K562 (cell line): ENCODE data around the gene SMARCD2. TPM values are rescaled to one million over a fixed set of nuclear protein-coding genes. Genes with fewer than 3 reads are reported as not detected.

Experiments
- ATAC-seq: fragments of 200-7000 bp; cut with Tn5 transposase; 3 replicates; pipeline ENCODE4 v1.9.1; 2020; ENCODE audit warnings: moderate library complexity
- BruUV-seq: library from RNA; stranded (reverse); fragments of 400-500 nt; replicated peaks from 2 replicates; lab custom pipeline; 2021; lab: Mats Ljungman, UMichigan
- CTCF ChIA-PET: fragments of 300-600 bp; formaldehyde crosslinking; extraction: SDS; loops from one replicate; lab custom pipeline; 2021; ENCODE audit warnings: low intra/inter-chr PET ratio; lab: Yijun Ruan, JAX
- POLR2A ChIA-PET: fragments of 300-600, 350-650 bp; sonication (Branson Sonifier 250); formaldehyde crosslinking; extraction: SDS; loops from one replicate; lab custom pipeline; 2021; ENCODE audit warnings: antibody characterized with exemption, inconsistent platforms; lab: Yijun Ruan, JAX
- DNase-seq, 4 experiments: peaks; one replicate each; pipeline versions ENCODE4 v3.0.0 to v3.0.0-alpha.2; 2011 to 2018; ENCODE audit warnings: low spot score in 3 of 4, mixed read lengths in 3 of 4; ENCODE audit errors: extremely low read depth in 1 of 4
- FAIRE-seq: peaks from 2 replicates; lab custom pipeline; 2011; peaks lifted over from hg19 to GRCh38; lab: Jason Lieb, UNC
- H2AFZ ChIP-seq: 2 replicates; pipeline ENCODE4 v1.6.0; 2011; ENCODE audit warnings: low read depth, low read length, control low read depth, inconsistent platforms
- H3K27ac ChIP-seq: fragments of 200-600 bp; 3 replicates; pipeline ENCODE4 v1.8.0; 2011; ENCODE audit warnings: low read depth, mild to moderate bottlenecking, control low read depth, inconsistent platforms, low read length, moderate library complexity, mixed read lengths; ENCODE audit errors: extremely low read depth
- H3K27me3 ChIP-seq, 2 experiments: fragments of 300-600 bp in 1 of 2; 2 replicates in 1 of 2; 3 replicates in 1 of 2; pipeline versions ENCODE4 v1.6.0 to v1.8.0; 2011; ENCODE audit warnings: inconsistent platforms in 2 of 2, low read length in 2 of 2, mild to moderate bottlenecking in 1 of 2, mixed read lengths in 1 of 2, moderate library complexity in 1 of 2; ENCODE audit not compliant: control insufficient read depth in 2 of 2, insufficient read depth in 2 of 2
- H3K36me3 ChIP-seq: fragments of 300-600 bp; 3 replicates; pipeline ENCODE4 v1.8.0; 2011; ENCODE audit warnings: mild to moderate bottlenecking, low read length, inconsistent platforms; ENCODE audit not compliant: control insufficient read depth, insufficient read depth
- H3K4me1 ChIP-seq, 2 experiments: fragments of 200-600 bp in 1 of 2; replicated peaks in 1 of 2; 2 replicates in 1 of 2; 3 replicates in 1 of 2; pipeline versions ENCODE4 v1.5.1 to v1.8.0; 2011; ENCODE audit warnings: inconsistent platforms in 2 of 2, low read length in 2 of 2, mild to moderate bottlenecking in 1 of 2, mixed read lengths in 1 of 2, moderate library complexity in 1 of 2; ENCODE audit not compliant: control insufficient read depth in 2 of 2, insufficient read depth in 2 of 2
- H3K4me2 ChIP-seq: 2 replicates; pipeline ENCODE4 v1.6.1; 2011; ENCODE audit warnings: low read length, control low read depth, inconsistent platforms, mixed read lengths; ENCODE audit not compliant: insufficient read depth
- H3K4me3 ChIP-seq: fragments of 200-600 bp; sonication (generic), shearing (Covaris generic); 2 replicates; pipeline ENCODE4 v1.5.1; 2016; ENCODE audit warnings: control low read depth, inconsistent platforms
- H3K79me2 ChIP-seq: fragments of 200-600 bp; 3 replicates; pipeline ENCODE4 v1.8.0; 2011; ENCODE audit warnings: low read length, inconsistent platforms; ENCODE audit not compliant: control insufficient read depth, insufficient read depth
- H3K9ac ChIP-seq, 2 experiments: 2 replicates each; pipeline versions ENCODE4 v1.6.0 to v1.6.1; 2011; ENCODE audit warnings: low read depth in 2 of 2, low read length in 2 of 2, control low read depth in 1 of 2, inconsistent platforms in 1 of 2, mild to moderate bottlenecking in 1 of 2, mixed read lengths in 1 of 2; ENCODE audit not compliant: insufficient read depth in 1 of 2
- H3K9me1 ChIP-seq: one replicate; pipeline ENCODE4 v1.6.0; 2011; ENCODE audit warnings: inconsistent platforms, mild to moderate bottlenecking, low read length, moderate library complexity; ENCODE audit not compliant: control insufficient read depth, insufficient read depth
- H3K9me3 ChIP-seq: replicated peaks from 2 replicates; pipeline ENCODE4 v1.5.1; 2011; ENCODE audit warnings: low read depth, low read length, inconsistent platforms; ENCODE audit not compliant: control insufficient read depth, insufficient read depth
- H4K20me1 ChIP-seq: replicated peaks from 2 replicates; pipeline ENCODE4 v1.6.1; 2011; ENCODE audit warnings: low read length, inconsistent platforms, mixed read lengths; ENCODE audit not compliant: control insufficient read depth, insufficient read depth
- ARID4B ChIP-seq: sonication (generic); formaldehyde crosslinking; IDR thresholded peaks from 2 replicates; pipeline ENCODE4 v1.8.0; 2022; ENCODE audit warnings: mild to moderate bottlenecking, missing genetic modification reagents
- MIER1 ChIP-seq: fragments of 450-650 bp; IDR thresholded peaks from 2 replicates; pipeline ENCODE4 v1.6.1; 2016; ENCODE audit warnings: antibody characterized with exemption, mild to moderate bottlenecking, low read depth
- NFIC ChIP-seq: fragments of 450-650 bp; IDR thresholded peaks from 2 replicates; pipeline ENCODE4 v1.6.1; 2017; ENCODE audit warnings: mild to moderate bottlenecking, inconsistent platforms
- WGBS: fragments of 100-300 bp; shearing (Covaris generic); methylation state at CpG from one replicate; pipeline ENCODE4 v1.1.6; 2016; ENCODE audit warnings: low coverage, mixed read lengths; ENCODE audit not compliant: insufficient coverage; ENCODE audit errors: missing lambda C conversion rate; 5-methylcytosine and 5-hydroxymethylcytosine counted together
- in situ Hi-C: fragments of 300-500 bp; cut with MboI; formaldehyde crosslinking; loops from 4 replicates; pipeline ENCODE4 v1.15.0; 2018; ENCODE audit warnings: inconsistent platforms, mixed read lengths
- intact Hi-C: fragments of 100-400 bp; cut with micrococcal nuclease; formaldehyde crosslinking; loops from 2 replicates; pipeline ENCODE4 v1.14.2; 2022
- polyA plus RNA-seq, 8 experiments: library from polyadenylated mRNA; depleted of rRNA in 4 of 8; stranded (reverse) in 5 of 8; unstranded in 3 of 8; fragments of >200 nt; fragmentation: Nextera tagmentation in 2 of 8; fragmentation: Illumina TruSeq in 1 of 8; extraction: Ambion mirVana in 2 of 8; extraction: Trizol in 1 of 8; gene quantifications; 2 replicates each; pipeline versions ENCODE4 v1.2.1 to v1.2.3, GENCODE V29; 2011 to 2014; ENCODE audit warnings: inconsistent platforms in 1 of 8, missing spikeins in 1 of 8
- total RNA-seq, 7 experiments: library from RNA; depleted of rRNA in 6 of 7; stranded (reverse); fragments of >200 nt in 6 of 7; fragmentation: Illumina TruSeq in 2 of 7; extraction: Trizol in 2 of 7; gene quantifications; 2 replicates each; pipeline versions ENCODE4 v1.2.1 to v1.2.3, GENCODE V29; 2011 to 2021; ENCODE audit warnings: low replicate concordance in 1 of 7

SMARCD2 gene
- total and polyA plus RNA-seq, 9 of the 15 experiments (the other 6 are each of a cell fraction or from before 2014, with no cell fraction given), result 1.7 to 114 (median 90.3) TPM

DNA sequence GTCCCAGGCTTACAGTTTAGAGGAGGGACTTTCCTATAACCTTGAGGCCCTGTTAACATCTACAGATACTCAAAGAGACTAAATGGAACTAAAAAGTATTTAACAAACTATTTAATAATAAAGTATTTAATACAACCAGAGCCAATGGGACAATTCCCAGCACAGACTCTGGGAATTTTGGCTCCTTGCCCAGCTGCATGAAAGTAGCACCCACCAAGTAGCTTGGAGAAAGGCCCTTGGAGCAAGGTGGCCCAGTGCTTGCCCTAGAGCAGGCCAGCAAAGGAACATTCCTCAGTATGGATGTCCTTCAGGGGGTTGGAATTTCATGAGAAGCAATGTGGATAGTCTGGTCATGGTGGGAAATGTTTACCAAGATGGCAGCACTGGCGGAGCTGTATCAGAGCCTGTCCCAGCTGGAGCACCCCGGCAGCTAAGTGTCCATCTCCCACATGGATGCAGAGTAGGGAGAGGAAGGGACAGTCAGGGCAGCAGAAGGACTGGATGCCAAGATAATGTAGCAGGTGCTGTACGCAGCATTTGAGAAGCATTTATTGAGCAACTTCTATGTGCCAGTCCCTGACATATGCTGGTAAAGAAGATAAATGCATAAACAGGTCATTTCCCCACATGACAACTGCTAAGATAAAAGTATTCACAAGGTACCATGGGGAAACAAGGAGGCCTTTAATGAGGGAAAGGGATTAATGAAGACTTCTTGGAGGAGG is 5.2 kb upstream of the SMARCD2 start:
- H3K9me1 ChIP-seq, result no peaks in the 10 kb centered on the region
- H3K4me1 ChIP-seq, result peaks cover 26 to 36% of the 10 kb centered on the region in 2 experiments
- peaks cover 2% of the 10 kb centered on the region; the same call in 1 of the 2 replicates for H3K9me3 ChIP-seq
- H3K27ac ChIP-seq, result no peak overlapping the region; the same call in 2 of the 3 replicates
- ChIA-PET POLR2A (interaction anchor here (0.7 to 1.4 kb wide), 5 partner anchors 15 to 429 kb away, joined by 3 to 9 read pairs (median 3); no protein-coding TSS in a partner anchor), CTCF (no interaction called here)
- no peak for DNase-seq
- H3K9ac ChIP-seq, result peak overlapping the region in 1 of 2 experiments; percentile 19; a peak in 2 of 4 replicates
- no peak overlapping the region for H3K4me2 ChIP-seq
- BruUV-seq, result no TSS peak
- H3K4me3 ChIP-seq, result no peak overlapping the region
- no peaks in the 10 kb centered on the region for H4K20me1 ChIP-seq
- H3K36me3 ChIP-seq, result peaks cover 5% of the 10 kb centered on the region; the same call in 1 of the 3 replicates
- TF ChIP-seq ARID4B (CRISPR knock-in tag) (no peak), MIER1 (no peak), NFIC (peak; percentile 70; the same call in 1 of the 2 replicates)
- FAIRE-seq, result no peak
- in situ Hi-C loops, result loop anchor here (25.0 kb wide), 1 partner anchor 410 kb away; the partner anchor contains the start of gene CYB561
- intact Hi-C loops, result loop anchor here (10.0 kb wide), 2 partner anchors 223 to 413 kb away; partner anchors contain the start of gene MAP3K3
- H3K27me3 ChIP-seq, result no peaks in the 10 kb centered on the region
- H2AFZ ChIP-seq, result peak overlapping the region; percentile 33; the same call in 1 of the 2 replicates
- peaks cover 35% of the 10 kb centered on the region for H3K79me2 ChIP-seq
- no peak for ATAC-seq
- WGBS, result 71% methylated on average over 3 of the region's 3 CpGs
